ENCODE data around the gene SETD3. TPM values are rescaled to one million over a fixed set of nuclear protein-coding genes. Genes with fewer than 3 reads are reported as not detected.

SETD3 gene
- total and polyA plus RNA-seq, 4 donors, result 36.4 to 60.9 (median 49.7) TPM

- Histone ChIP-seq H3K36me3 (ENCODE audit: control insufficient read depth in 4 of 4, insufficient read depth in 4 of 4, low read length in 4 of 4) (peaks cover 0 to 10% (median 2%) of the 10 kb centered on the region in 4 donors), H3K9me3 (ENCODE audit: control insufficient read depth in 4 of 4, insufficient read depth in 3 of 4, low read length in 3 of 4) (no peaks in the 10 kb centered on the region), H3K27ac (ENCODE audit: low read depth in 1 of 2, low read length in 1 of 2) (no peak overlapping the region), H3K4me3 (no peak overlapping the region), H3K4me1 (ENCODE audit: control insufficient read depth in 5 of 5, insufficient read depth in 5 of 5, low read length in 5 of 5) (peaks cover 0 to 10% (median 0%) of the 10 kb centered on the region in 5 donors), H3K9ac (ENCODE audit: insufficient read depth in 1 of 2, low read length in 2 of 2) (no peak overlapping the region), H3K27me3 (ENCODE audit: control insufficient read depth in 3 of 3, insufficient read depth in 3 of 3, low read length in 2 of 3) (no peaks in the 10 kb centered on the region)
- no peak for DNase-seq
- TF ChIP-seq CTCF (IDR thresholded peaks at IDR 0.05; ENCODE audit: control extremely low read depth, extremely low read depth), result no peak
- no peak for ATAC-seq (ENCODE audit: insufficient read depth, low FRiP score)
- WGBS, 2 donors, result 86 to 93% methylated on average over 7 of the region's 7 CpGs
These were observed 58.2 kb downstream of the SETD3 start for GRCh38 chr14:99422228-99423010.

- peaks cover 0 to 5% (median 0%) of the 10 kb centered on the region in 5 donors for H3K4me1 ChIP-seq (ENCODE audit: control insufficient read depth in 5 of 5, insufficient read depth in 5 of 5, low read length in 5 of 5)
- H3K4me3 ChIP-seq, result no peak overlapping the region
- H3K27ac ChIP-seq (ENCODE audit: low read depth in 1 of 2, low read length in 1 of 2), result no peak overlapping the region
- H3K9ac ChIP-seq (ENCODE audit: insufficient read depth in 1 of 2, low read length in 2 of 2), result no peak overlapping the region
- no peak for ATAC-seq (ENCODE audit: insufficient read depth, low FRiP score)
- H3K36me3 ChIP-seq (ENCODE audit: control insufficient read depth in 4 of 4, insufficient read depth in 4 of 4, low read length in 4 of 4), result peaks cover 0 to 4% (median 2%) of the 10 kb centered on the region in 4 donors
- H3K27me3 ChIP-seq (ENCODE audit: control insufficient read depth in 3 of 3, insufficient read depth in 3 of 3, low read length in 2 of 3), result no peaks in the 10 kb centered on the region
- WGBS, 2 donors, result 72 to 81% methylated on average over 5 to 6 of the region's 6 CpGs
- no peak for TF ChIP-seq CTCF (IDR thresholded peaks at IDR 0.05; ENCODE audit: control extremely low read depth, extremely low read depth)
- no peaks in the 10 kb centered on the region for H3K9me3 ChIP-seq (ENCODE audit: control insufficient read depth in 4 of 4, insufficient read depth in 3 of 4, low read length in 3 of 4)
- peak in 1 of 3 donors; percentile 43 for DNase-seq
These were observed 59.9 kb downstream of the SETD3 start for GRCh38 chr14:99420711-99421110.

- Histone ChIP-seq H3K9me3 (ENCODE audit: control insufficient read depth in 4 of 4, insufficient read depth in 3 of 4, low read length in 3 of 4) (no peaks in the 10 kb centered on the region), H3K27me3 (ENCODE audit: control insufficient read depth in 3 of 3, insufficient read depth in 3 of 3, low read length in 2 of 3) (no peaks in the 10 kb centered on the region), H3K4me1 (ENCODE audit: control insufficient read depth in 5 of 5, insufficient read depth in 5 of 5, low read length in 5 of 5) (peaks cover 0 to 5% (median 0%) of the 10 kb centered on the region in 5 donors), H3K4me3 (no peak overlapping the region), H3K36me3 (ENCODE audit: control insufficient read depth in 4 of 4, insufficient read depth in 4 of 4, low read length in 4 of 4) (peaks cover 0 to 4% (median 2%) of the 10 kb centered on the region in 4 donors), H3K9ac (ENCODE audit: insufficient read depth in 1 of 2, low read length in 2 of 2) (no peak overlapping the region), H3K27ac (ENCODE audit: low read depth in 1 of 2, low read length in 1 of 2) (no peak overlapping the region)
- 93 to 94% methylated on average over 4 of the region's 4 CpGs for WGBS, 2 donors
- DNase-seq, result no peak
- ATAC-seq (ENCODE audit: insufficient read depth, low FRiP score), result no peak
- TF ChIP-seq CTCF (IDR thresholded peaks at IDR 0.05; ENCODE audit: control extremely low read depth, extremely low read depth), result no peak
These were observed 60.8 kb downstream of the SETD3 start for GRCh38 chr14:99419905-99420304.

Measured in lung (tissue), 12 donors.